Stimulated activated CD8-positive, alpha-beta memory T cell treated with anti-CD3 and anti-CD28 coated beads, Interleukin-7, amount 100 ng/mL, for 24 hours (primary cell): ENCODE measurements around the gene RCOR1.
"Not testable (repeated sequence)": the region's sequence is repeated elsewhere in the genome, so short reads cannot be mapped to it uniquely, and the experiment has no call there.

Experiments used
- DNase-seq: peaks from one replicate; pipeline ENCODE4 v3.0.0-alpha.2; 2020; ENCODE audit warnings: low read depth

RCOR1 gene

DNA sequence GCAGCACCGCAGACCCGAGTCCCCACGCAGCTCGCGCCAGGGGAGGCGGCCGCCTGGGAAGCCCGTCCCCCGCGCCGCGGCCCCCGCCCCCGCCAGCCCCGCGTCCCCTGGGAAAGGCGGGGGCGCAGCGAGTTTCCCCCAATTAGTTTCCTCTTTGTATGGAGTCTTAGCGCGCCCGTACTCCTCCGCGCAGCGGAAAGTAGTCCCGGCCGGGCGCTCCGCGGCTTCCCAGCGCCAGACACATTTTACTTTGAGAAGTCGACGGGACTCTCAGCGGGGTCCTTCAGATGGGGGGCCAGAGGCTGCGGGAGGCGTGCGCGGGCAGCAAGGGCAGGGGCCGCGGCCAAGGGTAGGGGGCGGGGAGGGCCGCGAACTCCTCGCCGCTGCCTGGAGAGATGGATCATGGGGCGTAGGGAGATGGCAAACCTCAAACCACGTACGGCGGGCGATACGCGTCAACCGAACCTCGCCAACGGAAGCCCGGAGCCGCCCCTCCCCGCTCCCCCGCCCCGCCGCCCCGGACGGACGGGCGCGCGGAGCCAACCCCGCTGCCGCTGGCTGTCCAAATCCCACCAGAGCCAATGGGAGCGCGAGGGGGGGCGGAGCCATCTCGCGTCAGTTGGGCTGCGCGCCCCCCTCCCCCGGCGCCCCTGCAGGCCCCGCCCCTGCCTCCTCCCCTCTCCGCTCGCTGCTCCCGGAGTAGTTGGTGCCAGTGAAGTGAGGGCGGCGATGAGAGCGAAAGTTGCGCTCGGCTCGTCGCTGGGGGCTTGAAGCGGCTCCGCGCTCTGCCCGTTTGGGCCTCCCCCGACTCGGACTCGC is at the start of gene RCOR1:
Gene RCOR1, plus strand, starts transcription at position 706 of the 819 bp plus-strand sequence. CDS start 238 bp downstream, outside the sequence.
- DNase-seq, result peak; percentile 92

GRCh38 chr14:102544046-102544746 is 48.3 kb upstream of the RCOR1 start:
- DNase-seq, result no peak

- DNase-seq, result no peak
Measured at GRCh38 chr14:102544747-102545460, 47.5 kb upstream of the RCOR1 start.

GRCh38 chr14:102545461-102546265 is 46.8 kb upstream of the RCOR1 start:
- DNase-seq, result no peak

DNA sequence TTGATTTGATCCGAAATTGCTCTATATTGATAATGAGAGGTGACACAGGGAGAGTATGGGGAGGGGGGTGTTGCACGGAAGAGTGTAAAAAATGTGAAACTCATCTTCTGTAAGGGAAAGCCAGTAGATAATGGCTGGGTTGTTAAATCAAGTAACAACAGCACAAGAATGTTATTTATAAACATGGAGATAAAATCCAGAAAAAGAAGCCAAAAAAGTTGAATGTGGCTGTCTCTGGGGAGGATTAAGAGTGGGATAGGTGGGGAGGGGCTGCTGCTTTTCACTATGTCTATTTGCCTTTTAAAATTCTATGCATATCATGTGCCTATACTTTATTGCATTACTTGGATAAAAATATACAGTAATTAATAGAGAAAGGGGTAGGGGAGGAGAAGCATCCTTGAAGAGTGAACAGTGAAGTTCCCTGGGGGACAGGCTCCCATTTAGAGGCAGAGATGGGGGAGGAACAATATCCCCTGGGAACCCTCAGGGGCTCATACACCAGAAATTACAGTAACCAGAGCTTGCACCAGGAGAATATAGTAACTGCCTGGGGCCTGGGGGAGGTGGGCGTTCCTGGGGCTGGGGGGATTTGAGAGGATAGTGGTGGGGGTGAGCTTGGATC is 43.7 kb upstream of the RCOR1 start:
- no peak for DNase-seq

DNA sequence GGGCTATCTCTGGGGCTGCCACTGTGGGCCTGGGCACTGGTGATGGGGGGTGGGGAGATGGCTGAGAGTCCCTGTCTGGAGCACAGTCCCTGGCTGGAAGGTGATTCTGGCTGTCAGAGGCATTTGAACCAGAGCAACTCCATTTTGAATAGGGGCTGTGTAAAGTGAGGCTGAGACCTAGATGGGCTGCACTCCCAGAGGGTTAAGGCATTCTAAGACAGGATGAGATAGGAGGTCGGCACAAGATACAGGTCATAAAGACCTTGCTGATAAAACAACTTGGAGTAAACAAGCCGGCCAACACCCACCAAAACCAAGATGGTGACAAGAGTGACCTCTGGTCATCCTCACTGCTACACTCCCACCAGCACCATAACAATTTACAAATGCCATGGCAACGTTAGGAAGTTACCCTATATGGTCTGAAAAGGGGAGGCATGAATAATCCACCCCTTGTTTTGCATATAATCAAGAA is 41.5 kb upstream of the RCOR1 start:
- DNase-seq, result not testable (repeated sequence)

- DNase-seq, result no peak
Measured at GRCh38 chr14:102551995-102552705, 40.3 kb upstream of the RCOR1 start.

DNA sequence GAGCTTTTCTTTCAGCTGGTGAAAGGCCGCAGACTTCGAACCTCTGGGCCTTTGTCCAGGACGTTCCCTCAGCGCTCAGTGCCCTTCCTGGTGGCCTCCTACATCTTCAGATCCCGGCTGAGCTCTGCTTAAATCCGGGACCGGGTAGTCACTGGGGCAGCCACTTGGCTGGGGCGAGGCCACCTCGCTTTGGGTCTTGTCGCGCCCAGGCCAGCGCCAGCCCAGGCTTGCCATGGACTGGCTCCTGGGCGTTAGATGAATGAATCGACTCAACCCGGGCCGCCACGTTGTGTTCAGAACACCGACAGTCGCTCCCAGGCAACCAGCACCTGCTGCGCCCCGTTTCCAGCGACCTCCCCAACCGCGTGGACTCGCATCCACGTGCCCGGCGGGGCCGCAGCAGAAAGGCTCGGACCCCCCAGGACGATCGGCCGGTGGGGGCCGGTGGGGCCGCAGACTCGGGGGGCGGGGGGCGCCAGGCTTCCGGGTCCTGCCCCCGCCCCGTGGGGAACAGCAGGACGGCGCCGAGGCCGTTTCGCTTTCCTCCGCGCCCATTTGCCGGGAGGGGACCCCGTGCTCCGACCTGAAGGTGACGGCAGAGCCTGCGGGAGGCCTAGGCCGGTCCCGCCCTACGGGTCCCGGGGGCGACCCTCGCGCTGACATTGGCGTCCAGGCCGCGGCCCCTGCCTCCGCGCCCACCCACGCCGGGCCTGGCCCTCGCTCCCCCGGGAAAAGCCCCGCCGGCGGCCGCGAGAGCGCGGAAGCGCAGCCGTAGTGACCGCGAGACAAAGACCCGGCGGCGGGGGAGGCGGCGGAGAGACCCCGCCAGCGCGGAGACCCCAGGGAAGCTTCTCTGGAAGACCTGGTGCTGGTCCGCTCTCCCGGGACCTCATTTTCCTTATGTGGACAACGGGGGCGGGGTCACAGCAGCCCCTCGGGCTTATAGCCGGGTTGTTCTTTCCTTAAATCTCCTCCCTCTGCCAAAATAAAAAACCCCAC is 37.3 kb upstream of the RCOR1 start:
- no peak for DNase-seq

DNA sequence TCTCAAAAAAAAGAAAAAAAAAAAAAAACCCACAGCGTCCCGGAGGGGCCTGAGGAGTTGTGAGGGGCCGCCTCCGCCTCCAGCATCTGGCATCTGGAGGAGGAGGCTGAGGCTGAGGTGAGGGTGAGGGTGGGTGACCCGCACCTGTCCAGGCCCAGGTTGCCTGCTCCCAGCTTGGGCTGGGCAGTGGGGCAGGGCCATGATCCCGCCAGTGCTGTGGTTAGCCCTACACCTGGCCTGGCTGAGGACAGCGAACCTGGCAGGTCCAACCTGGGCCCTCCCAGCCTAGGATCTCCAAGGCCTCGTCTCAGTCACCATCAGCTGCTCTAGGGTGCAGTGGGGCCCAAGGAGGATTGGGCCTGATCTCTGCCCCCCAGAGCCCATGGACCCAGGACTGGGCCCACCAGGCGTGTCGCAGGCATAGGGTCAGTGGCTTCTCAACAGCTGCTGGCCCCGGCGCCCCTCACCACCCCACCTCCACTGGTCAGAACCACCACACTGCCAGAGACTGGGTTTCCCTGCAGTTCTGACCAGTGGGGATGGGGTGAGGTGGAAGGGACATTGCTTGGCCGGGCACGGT is 36.3 kb upstream of the RCOR1 start:
- DNase-seq, result no peak

DNA sequence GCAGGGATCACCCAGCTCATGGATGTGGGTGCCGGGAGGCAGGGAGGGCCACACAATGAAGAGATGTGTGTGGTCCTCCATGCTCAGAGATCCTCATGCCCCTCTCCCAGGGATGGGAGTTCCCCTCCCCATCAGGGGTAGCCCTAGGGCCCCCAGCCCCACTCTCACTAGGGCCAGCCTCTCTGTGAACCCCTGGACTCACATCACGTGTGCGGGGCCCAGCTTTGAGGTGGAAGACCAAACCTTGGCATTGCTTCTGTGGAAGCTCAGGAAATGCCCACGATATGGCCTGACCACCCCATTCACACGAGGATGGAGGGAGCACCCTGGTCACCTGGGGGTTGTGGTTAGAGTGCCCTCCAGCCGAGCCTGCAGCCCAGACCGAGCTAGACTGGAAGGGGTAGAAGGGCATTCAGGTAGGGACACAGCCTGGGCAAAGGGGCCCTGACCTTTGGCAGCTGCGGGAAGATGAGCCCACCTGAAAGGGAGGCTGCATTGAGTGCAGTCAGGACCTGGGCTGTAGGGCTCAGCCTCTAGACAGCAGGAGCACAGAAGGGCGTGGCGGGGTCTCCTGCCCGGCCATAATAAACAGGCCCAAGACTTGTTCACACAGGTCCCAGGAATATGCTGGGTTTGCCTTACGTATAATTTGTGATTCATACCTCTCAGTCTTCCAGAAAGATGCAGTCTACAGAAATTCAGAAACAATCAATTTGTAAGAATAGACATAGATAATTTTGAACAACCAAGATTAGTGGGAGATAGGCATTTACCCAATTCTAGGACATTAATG is 34.8 kb upstream of the RCOR1 start:
- no peak for DNase-seq

- DNase-seq, result no peak
Measured at GRCh38 chr14:102558556-102558955, 33.9 kb upstream of the RCOR1 start.

DNA sequence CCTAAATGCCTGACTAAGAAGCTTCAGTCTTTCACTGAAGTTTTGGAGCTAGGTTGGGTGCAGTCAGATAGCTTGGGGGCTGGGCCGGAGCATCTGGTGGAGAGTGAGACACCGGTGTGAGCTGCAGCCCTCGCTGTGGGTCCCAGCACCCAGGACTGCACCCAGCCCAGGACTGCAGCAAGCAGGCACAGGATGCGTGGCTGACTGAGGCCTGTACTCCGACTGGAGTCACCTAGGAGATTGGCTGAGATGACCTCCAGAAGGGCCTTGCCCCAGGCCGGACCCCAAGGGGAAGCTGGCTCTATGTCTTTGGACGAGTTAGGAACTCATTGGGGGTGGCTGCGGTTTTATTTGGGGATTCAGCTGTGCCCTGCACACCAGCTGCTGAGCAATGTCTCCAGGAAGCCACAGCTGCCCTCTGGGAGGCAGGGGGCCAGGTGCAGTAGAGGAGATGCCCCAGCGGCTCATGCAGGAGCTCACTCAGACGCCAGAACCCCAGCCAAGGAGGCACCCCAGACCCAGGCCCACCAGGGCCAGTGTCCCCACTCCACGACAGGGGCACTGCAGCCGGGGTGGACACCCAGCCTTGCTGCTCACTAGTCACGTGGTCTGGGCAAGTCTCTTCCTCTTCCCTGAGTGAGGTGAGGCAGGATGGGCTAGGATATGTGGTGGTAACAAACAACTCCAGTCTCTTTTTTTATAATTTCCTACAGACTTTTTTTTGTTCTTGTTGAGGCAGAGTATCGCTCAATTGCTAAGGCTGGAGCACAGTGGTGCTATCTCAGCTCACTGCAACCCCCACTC is 31.8 kb upstream of the RCOR1 start:
- no peak for DNase-seq

- no peak for DNase-seq
Measured at GRCh38 chr14:102565331-102565887, 27.0 kb upstream of the RCOR1 start.

- no peak for DNase-seq
Measured at GRCh38 chr14:102565959-102566358, 26.5 kb upstream of the RCOR1 start.

- no peak for DNase-seq
Measured at GRCh38 chr14:102568115-102568614, 24.3 kb upstream of the RCOR1 start.

GRCh38 chr14:102570334-102570995 is 22.0 kb upstream of the RCOR1 start:
- DNase-seq, result no peak
